Stimulated activated CD4-positive, alpha-beta T cell treated with anti-CD3 and anti-CD28 coated beads, Interleukin-15, amount 100 ng/mL, for 1 hour (primary cell): ENCODE results near the gene PIEZO1.
A peak's percentile ranks its signal among the peaks of the same experiment; 100 is the strongest.

Experiments
- DNase-seq, 2 donors: peaks; one replicate each; pipeline ENCODE4 v3.0.0-alpha.2; 2020; ENCODE audit warnings: low read depth in 1 of 2, low spot score in 1 of 2

Gene PIEZO1

GRCh38 chr16:88769617-88770460 is 15.2 kb downstream of the PIEZO1 start:
- no peak for DNase-seq

DNA sequence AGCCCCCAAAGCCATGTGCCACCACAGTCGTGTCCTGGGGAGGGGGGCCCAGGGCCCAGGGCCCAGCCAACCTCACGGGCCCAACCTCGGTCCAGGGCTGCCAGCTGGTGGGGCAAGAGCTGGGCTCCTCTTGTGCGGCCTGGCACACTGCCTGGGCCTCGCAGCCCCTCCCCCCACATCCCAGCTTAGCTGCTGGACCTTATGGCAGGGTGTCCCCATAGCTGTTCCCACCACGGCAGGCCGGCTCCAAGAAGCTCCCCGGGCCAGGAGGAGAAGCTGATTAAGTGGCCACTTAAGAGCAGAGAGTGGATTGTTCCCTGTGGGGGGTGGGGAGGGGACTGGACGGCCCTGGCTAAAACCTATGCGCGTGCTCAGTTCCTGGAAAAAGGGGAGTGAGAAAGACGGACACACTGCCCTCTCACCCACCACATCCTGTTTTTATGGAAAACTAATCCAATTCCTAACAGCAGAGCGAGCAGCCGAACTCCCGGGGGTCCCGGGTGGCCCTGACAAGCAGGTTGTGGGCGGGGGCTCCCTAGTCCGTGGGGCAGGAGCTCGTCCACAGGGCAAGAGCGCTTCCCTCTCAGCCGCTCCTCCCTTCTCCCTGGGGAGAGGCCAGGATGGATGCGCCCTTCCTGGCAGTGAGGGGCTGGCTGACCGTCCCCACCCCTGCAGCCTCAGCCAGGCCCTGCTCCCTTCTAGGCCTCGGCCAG is 16.8 kb downstream of the PIEZO1 start:
- no peak for DNase-seq

DNA sequence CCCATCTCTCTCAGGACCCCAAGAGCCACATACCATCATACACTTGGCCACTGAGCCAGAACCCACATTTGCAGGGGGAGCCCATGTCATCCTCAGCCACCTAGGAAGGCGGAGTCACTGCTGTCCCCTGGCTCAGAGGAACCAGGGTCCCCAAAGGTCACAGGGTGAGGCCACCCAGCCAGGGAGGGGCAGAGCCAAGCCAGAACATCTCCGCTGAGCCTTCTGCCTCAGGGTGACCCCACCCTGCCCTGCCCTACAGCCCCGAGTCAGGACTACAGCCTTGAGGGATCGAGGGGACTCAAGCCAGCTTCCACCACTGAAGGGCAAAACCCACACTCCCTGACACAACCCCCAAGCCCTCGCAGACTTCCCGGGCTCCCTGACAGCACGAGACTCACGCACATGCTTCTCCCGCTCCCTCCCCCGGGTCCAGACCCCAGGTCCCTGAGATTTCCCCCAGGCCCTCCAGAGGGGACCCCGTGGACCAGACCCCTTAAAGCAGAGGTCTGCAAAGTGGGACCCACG is 17.4 kb downstream of the PIEZO1 start:
- no peak for DNase-seq

DNA sequence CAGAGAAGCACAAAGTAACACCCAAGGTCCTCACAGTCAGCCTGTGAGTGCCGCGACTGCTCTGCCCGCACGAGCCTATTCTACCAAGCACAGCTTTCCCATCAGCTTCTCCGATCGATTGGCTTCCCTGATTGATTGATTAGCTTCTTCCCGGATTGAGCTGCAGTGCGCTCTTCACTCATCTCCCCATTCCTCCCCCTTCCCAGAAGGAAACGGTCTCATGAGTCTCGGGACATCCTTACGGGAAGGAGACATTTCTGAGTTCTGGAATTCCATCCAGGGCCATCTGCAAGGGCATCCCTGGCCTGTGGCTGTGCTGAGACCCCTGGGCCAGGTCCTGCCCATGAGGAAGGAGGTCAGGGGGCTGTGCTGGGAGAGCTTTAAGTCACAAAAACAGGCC is 18.0 kb downstream of the PIEZO1 start:
- DNase-seq: no peak

- no peak for DNase-seq
Observed at GRCh38 chr16:88764913-88765349, 20.1 kb downstream of the PIEZO1 start.

- DNase-seq: no peak
Observed at GRCh38 chr16:88764080-88764479, 20.9 kb downstream of the PIEZO1 start.

- DNase-seq: no peak
Observed at GRCh38 chr16:88763502-88764053, 21.4 kb downstream of the PIEZO1 start.

DNA sequence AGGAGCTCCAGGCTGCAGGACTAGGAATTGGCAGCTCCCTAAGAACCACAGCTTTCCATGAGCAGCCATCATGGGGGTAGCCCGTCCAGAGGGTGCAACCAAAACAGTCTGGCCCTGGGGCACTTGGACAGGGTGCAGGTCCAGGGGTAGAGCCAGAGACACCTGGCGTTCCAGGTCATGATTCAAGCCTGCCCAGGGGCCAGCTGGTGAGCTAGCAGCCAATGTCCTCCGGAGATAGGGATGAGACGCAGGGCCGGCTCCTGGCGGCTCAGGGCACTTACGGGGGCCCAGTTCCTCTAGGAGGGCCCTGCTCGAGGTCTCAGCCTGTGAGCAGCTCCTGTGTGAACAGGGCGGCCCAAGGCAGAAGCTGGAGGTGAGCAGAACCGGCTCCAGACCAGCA is 22.1 kb downstream of the PIEZO1 start:
- DNase-seq: no peak

DNA sequence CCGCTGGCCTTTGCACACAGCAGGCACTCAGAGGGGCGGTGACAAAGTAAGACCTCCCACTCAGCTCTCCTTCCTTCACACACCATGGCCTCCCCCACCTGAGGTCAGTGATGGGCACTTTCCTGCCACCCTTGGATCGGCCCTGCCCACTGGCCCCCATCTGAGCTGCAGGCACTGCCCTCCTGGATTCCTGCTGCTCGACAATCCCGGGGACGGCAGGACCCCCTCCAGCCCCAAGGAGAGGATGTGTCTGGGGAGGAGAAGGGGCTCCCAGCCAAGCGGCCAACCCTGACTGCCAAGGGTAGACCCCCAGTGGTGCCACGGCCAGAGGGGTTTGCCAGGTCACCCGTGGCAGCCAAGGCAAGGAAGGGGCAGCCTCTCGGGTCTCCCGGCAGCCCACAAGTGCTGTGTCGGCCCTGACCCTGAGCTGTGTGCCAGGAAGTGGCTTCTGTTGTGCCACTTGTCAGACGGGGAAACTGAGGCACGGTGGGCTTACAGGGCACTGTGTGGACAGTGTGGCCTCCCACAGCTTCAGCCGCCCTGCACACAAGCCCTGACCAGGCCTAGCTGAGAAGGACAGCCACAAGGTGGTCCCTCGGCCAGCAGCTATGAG is 22.7 kb downstream of the PIEZO1 start:
- DNase-seq: no peak

- no peak for DNase-seq
Observed at GRCh38 chr16:88761830-88762229, 23.2 kb downstream of the PIEZO1 start.

- DNase-seq: no peak
Observed at GRCh38 chr16:88761143-88761534, 23.9 kb downstream of the PIEZO1 start.

- no peak for DNase-seq
Observed at GRCh38 chr16:88760424-88761142, 24.4 kb downstream of the PIEZO1 start.

DNA sequence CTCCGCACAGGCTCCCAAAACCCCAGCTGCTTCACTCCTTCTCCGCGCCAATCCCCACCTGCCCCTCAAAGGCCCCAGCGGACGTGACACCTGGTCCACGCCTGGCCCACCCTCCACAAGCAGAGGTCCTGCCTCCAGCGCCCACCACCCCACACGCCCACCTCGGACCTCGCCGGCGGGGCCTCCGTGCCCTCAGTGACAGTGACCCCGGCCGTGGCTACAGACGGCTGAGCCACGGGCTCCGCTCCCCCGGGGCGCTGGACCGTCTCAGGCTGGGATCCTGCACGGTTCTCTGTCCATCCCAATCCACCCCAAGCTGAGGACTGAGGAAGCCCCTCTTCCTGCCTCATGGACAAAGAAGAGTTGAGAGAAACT is 25.1 kb downstream of the PIEZO1 start:
- no peak for DNase-seq

- DNase-seq: peak; percentile 30 to 37
Observed at GRCh38 chr16:88759245-88759975, 25.6 kb downstream of the PIEZO1 start.

- no peak for DNase-seq
Observed at GRCh38 chr16:88758944-88759244, 26.1 kb downstream of the PIEZO1 start.

GRCh38 chr16:88758227-88758943 is 26.6 kb downstream of the PIEZO1 start:
- no peak for DNase-seq

DNA sequence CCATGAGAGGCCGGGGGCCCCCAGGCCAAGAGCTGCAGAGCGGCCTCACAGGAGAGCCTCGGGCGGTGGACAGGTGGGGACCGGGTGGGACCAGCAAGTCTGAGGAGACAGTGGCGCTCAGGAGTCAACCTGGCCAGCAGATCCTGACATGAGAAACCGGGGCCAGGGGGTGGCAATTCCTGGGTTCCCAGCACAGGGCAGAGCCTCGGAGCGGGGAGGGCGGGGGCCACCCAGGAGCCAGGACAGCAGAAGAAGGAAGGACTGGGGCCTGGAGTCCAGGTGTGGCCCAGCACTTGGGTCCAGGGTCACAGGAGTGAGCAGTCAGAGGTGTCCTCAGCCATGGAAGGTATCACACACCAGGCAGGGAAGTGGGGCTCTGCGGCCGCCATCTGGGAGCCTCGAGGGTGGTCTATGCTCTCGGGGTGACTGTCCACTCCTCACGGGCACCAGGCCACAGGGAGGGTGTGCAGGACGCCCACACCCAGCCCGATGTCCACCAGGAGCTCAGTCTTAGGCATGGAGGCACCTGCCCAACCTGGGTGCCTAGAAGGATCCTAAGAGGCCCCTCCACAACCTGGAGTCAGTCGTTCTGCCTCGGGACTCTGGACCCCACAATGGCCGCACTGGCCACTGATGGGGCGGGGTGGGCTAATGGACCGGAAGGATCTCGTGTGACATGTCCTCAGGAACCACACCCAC is 29.1 kb downstream of the PIEZO1 start:
- no peak for DNase-seq

GRCh38 chr16:88754912-88755744 is 29.9 kb downstream of the PIEZO1 start:
- no peak for DNase-seq
